Kidney tubule cell (primary cell): ENCODE data around the gene MARCOL.
A peak's percentile ranks its signal among the peaks of the same experiment; 100 is the strongest.
"Not testable (repeated sequence)": the region's sequence is repeated elsewhere in the genome, so short reads cannot be mapped to it uniquely, and the experiment has no call there.

Experiments
- DNase-seq: peaks from one replicate; pipeline ENCODE4 v3.0.0-alpha.2; 2018; ENCODE audit warnings: low spot score

MARCOL gene

GRCh38 chr5:148267962-148268361 lies 29.6 kb downstream of the MARCOL start:
- peak; percentile 53 for DNase-seq

GRCh38 chr5:148268566-148268965 lies 30.2 kb downstream of the MARCOL start, which contains the start of gene SPINK13:
TSS of gene SPINK13 (plus strand) at chr5:148268794. CDS start at chr5:148270073, 1,279 bp downstream.
- DNase-seq, result peak; percentile 89

- DNase-seq, result not testable (repeated sequence)
Measured at GRCh38 chr5:148275129-148275528, 36.8 kb downstream of the MARCOL start.

GRCh38 chr5:148280893-148281292 lies 42.6 kb downstream of the MARCOL start:
- DNase-seq, result peak; percentile 17

- not testable (repeated sequence) for DNase-seq
Measured at GRCh38 chr5:148281336-148281735, 43.0 kb downstream of the MARCOL start.

GRCh38 chr5:148290271-148291195 lies 52.2 kb downstream of the MARCOL start:
- peak; percentile 30 for DNase-seq
